Neural crest cell (in vitro differentiated cells): Measurements from ENCODE around the gene HERC2. TPM values are rescaled to one million over a fixed set of nuclear protein-coding genes. Genes with fewer than 3 reads are reported as not detected.
"Not testable (repeated sequence)": the region's sequence is repeated elsewhere in the genome, so short reads cannot be mapped to it uniquely, and the experiment has no call there.

Experiments used
- DNase-seq: peaks from one replicate; pipeline ENCODE4 v3.0.0; 2021; ENCODE audit warnings: low read depth, mixed read lengths, low spot score
- H3K27ac Mint-ChIP-seq: one replicate; pipeline ENCODE4 v1.8.0; 2021; ENCODE audit warnings: mild to moderate bottlenecking, mixed read lengths; ENCODE audit not compliant: unreplicated experiment
- H3K27me3 Mint-ChIP-seq: 2 replicates; pipeline ENCODE4 v1.8.0; 2021; ENCODE audit warnings: low read depth, mild to moderate bottlenecking, mixed read lengths
- H3K36me3 Mint-ChIP-seq: 2 replicates; pipeline ENCODE4 v1.8.0; 2021; ENCODE audit warnings: low read depth, mild to moderate bottlenecking, mixed read lengths
- H3K4me1 Mint-ChIP-seq: 2 replicates; pipeline ENCODE4 v1.8.0; 2021; ENCODE audit warnings: mixed read lengths
- H3K4me3 Mint-ChIP-seq: one replicate; pipeline ENCODE4 v1.8.0; 2021; ENCODE audit warnings: mild to moderate bottlenecking, mixed read lengths
- H3K9me3 Mint-ChIP-seq: 2 replicates; pipeline ENCODE4 v1.8.0; 2021; ENCODE audit warnings: mixed read lengths
- total RNA-seq: library from RNA; stranded (reverse); gene quantifications from 2 replicates; pipeline ENCODE4 v1.2.1, GENCODE V29; 2021
- TF ChIP-seq, protein P1 (sequence below): fragments of 200-600 bp; sonication (generic); conservative IDR thresholded peaks from 2 replicates; pipeline ENCODE4 v1.5.0; 2021; ENCODE audit warnings: antibody characterized with exemption, mild to moderate bottlenecking

Gene HERC2
- total RNA-seq, 1 donor from 2014 or later: 83.6 TPM

DNA sequence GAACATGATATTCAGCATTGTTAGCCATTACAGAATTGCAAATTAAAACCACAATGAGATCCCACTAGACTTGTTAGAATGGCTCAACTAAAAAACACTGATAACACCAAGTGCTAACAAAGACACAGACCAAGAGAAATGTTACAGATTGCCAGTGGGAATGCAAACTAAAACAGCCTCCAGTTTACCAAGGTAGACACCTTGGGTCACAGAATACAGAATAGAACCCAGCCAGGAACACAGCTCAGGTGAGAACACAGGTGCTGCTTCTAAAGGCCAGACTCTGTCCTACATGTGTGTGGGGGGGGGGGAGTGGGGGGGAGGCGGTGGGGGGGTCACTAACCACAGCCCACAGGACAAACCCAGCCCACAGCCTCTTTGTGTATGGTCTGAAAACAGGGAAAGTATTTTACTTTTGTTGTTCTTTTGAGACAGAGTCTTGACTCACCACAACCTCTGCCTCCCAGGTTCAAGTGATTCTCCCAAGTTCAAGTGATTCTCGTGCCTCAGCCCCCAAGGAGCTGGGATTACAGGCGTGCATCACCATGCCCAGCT, 26.9 kb downstream of the HERC2 start:
- not testable (repeated sequence) for DNase-seq, H3K9me3 Mint-ChIP-seq, H3K27me3 Mint-ChIP-seq, H3K4me3 Mint-ChIP-seq, H3K27ac Mint-ChIP-seq
- peaks cover 13% of the 10 kb centered on the region for H3K4me1 Mint-ChIP-seq
- peaks cover 28% of the 10 kb centered on the region for H3K36me3 Mint-ChIP-seq

DNA sequence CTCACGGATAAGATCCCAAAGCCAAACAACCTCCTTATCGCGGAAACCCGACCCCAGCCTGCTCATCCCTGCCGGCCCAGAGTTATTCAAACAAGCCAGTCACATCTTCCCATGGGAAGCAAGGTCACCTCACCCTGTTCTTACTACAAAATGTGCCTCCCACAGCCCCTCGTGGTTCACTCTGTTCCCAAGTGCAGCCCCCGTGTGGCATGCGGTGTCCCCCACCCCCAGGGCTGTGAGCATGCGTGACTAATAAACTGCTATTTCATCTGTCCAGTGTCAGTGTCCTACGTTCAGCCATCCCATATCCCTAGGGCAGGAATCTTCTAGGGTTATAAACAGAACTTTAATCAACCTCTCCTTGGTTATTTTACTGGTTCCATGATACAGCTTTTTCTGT, 27.4 kb downstream of the HERC2 start:
- Mint-ChIP-seq H3K4me1 (peaks cover 13% of the 10 kb centered on the region), H3K36me3 (peaks cover 33% of the 10 kb centered on the region), H3K27ac (peak overlapping the region; percentile 88)
- H3K9me3 Mint-ChIP-seq, H3K27me3 Mint-ChIP-seq, H3K4me3 Mint-ChIP-seq, DNase-seq: not testable (repeated sequence)

DNA sequence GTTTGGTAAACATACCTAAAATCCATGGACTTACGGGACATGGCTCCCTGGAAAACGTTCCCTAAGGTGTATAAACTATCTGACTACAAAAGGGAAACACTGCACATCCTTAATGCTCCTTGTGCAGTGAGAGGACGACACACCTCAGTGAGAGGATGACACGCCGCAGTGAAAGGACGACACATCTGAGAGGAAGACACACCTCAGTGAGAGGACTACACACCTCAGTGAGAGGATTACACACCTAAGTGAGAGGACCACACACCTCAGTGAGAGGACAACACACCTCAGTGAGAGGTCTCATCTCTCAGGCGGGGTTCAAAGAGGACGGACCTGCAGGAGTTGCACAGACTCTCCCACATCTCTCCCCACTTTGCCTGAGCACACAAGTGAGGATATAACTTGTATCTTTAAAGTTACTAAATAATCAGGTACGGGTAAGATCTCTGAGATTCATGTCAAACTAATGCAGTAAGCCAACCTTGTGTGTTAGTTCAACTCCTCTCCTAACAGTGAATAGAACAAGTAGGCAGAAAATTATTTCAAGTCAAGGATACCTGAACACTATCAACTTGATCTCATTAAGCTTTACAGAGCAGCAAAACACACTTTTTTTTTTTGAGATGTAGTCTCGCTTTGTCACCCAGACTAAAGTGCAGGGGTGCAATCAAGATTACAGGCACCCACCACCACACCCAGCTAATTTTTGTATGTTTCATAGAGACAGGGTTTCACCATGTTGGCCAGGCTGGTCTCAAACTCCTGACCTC, 32.1 kb downstream of the HERC2 start:
- Mint-ChIP-seq H3K9me3 (no peaks in the 10 kb centered on the region), H3K36me3 (peaks cover 46% of the 10 kb centered on the region), H3K4me3 (no peak overlapping the region), H3K4me1 (peaks cover 32% of the 10 kb centered on the region), H3K27ac (no peak overlapping the region), H3K27me3 (no peaks in the 10 kb centered on the region)
- no peak for DNase-seq
- TF ChIP-seq, protein P1, sequence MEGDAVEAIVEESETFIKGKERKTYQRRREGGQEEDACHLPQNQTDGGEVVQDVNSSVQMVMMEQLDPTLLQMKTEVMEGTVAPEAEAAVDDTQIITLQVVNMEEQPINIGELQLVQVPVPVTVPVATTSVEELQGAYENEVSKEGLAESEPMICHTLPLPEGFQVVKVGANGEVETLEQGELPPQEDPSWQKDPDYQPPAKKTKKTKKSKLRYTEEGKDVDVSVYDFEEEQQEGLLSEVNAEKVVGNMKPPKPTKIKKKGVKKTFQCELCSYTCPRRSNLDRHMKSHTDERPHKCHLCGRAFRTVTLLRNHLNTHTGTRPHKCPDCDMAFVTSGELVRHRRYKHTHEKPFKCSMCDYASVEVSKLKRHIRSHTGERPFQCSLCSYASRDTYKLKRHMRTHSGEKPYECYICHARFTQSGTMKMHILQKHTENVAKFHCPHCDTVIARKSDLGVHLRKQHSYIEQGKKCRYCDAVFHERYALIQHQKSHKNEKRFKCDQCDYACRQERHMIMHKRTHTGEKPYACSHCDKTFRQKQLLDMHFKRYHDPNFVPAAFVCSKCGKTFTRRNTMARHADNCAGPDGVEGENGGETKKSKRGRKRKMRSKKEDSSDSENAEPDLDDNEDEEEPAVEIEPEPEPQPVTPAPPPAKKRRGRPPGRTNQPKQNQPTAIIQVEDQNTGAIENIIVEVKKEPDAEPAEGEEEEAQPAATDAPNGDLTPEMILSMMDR: no peak

DNA sequence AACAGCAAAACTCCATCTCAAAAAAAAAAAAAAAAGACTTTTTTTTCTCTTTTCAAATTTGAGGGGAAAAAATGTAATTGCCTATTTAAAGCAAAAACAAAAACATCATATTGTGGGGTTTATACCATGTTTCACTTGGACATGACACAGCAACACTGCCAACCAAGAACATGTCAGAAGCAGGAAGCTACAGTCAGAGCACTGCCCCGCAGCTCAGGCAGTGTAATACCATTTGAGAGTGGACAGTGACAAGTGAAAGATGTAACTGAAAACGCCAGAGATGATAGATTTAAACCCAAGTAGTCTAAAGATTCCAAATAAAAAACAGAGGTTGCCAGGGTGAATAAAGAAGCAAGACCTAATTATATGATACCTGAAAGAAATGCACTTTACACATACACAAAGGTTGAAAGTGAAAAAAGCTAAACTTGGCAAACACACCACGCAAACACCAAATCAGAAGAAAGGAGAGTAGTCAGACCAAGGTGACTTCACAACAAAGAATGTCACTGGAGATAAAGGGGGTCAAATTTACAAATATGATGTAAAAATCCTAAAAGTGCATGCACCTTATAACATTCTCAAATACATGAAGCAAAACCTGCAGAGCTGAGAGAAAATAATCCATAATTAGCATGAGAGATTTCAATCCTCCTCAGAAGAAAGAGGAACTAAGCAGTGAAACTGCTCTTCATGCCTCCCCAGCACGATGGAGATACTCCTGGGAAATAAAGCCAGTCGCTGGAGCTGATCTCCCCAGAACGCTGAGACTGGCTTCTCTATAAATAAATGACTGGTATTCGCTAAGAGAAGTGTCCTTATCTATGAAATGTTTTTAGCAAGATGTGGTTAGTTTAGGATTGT, 32.9 kb downstream of the HERC2 start:
- not testable (repeated sequence) for H3K4me3 Mint-ChIP-seq, DNase-seq, H3K27me3 Mint-ChIP-seq, H3K27ac Mint-ChIP-seq, H3K9me3 Mint-ChIP-seq
- peaks cover 32% of the 10 kb centered on the region for H3K4me1 Mint-ChIP-seq
- H3K36me3 Mint-ChIP-seq: peaks cover 45% of the 10 kb centered on the region

DNA sequence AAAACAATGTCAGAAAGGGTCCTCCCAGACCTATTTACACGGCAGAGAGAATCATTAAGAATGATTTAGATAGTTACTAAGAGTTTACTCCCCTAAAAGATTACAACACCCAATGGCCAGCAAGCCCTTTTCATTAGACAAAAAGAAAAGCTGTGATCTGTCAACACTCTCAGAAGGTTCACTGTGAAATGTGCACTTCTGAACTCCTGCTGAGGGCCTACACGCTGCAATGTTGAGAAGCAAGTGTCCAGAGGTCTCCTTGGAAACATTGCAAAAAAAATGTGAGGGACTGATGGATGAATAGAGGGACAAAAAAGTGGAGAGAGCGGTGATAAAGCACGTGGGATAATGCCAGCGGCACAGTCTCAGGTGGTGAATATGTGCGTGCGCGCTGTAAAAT, 35.3 kb downstream of the HERC2 start:
- H3K27me3 Mint-ChIP-seq, H3K27ac Mint-ChIP-seq, DNase-seq, H3K9me3 Mint-ChIP-seq, H3K4me3 Mint-ChIP-seq: not testable (repeated sequence)
- Mint-ChIP-seq H3K36me3 (peaks cover 52% of the 10 kb centered on the region), H3K4me1 (peaks cover 27% of the 10 kb centered on the region)

DNA sequence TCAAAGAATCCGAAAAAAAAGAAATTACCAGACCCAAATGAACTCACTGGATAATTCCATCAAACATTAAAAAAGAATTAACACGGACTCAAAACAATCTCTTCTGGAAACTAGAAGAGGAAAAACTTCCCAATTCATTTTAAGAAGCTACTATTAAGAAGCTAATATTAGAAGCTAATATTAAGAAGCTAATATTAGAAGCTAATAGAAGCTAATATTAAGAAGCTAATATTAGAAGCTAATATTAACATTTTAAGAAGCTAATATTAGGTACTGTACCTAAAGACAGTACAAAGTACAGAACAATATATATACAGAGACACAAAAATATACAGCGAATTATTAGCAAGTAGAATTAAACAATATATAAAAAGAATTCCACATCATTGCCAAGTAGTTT, 35.9 kb downstream of the HERC2 start:
- H3K4me3 Mint-ChIP-seq: no peak overlapping the region
- no peak overlapping the region for H3K27ac Mint-ChIP-seq
- no peak for DNase-seq
- no peaks in the 10 kb centered on the region for H3K27me3 Mint-ChIP-seq
- peaks cover 50% of the 10 kb centered on the region for H3K36me3 Mint-ChIP-seq
- TF ChIP-seq, protein P1: no peak
- peaks cover 27% of the 10 kb centered on the region for H3K4me1 Mint-ChIP-seq
- H3K9me3 Mint-ChIP-seq: peaks cover 3% of the 10 kb centered on the region

DNA sequence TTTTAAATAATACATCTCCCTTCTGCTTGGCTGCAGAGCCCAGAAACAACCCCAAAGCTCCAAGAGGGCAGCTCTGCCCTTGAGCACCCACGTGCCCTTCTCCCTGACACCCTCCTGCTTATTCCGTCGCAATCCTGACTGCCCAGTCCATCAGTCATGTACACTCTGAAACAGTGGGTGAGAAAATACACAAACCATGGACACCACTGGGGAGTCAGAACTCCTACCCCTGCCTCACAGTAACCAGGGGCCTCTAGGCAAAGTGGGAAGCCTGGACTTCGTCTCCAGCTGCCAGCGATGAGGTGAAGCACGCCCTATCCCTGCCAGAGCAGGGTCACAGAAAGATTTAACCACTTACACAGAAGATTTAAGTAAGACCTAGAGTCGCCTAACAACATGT, 40.1 kb downstream of the HERC2 start:
- Mint-ChIP-seq H3K4me3 (no peak overlapping the region), H3K9me3 (peaks cover 3% of the 10 kb centered on the region), H3K4me1 (peaks cover 22% of the 10 kb centered on the region), H3K27me3 (no peaks in the 10 kb centered on the region), H3K27ac (no peak overlapping the region), H3K36me3 (peaks cover 26% of the 10 kb centered on the region)
- no peak for DNase-seq
- TF ChIP-seq, protein P1: no peak
